OCI-LY1 (cell line): ENCODE measurements around the gene SPAST.
"Not testable (repeated sequence)": the region's sequence is repeated elsewhere in the genome, so short reads cannot be mapped to it uniquely, and the experiment has no call there.

ENCODE experiments used
- H2AFZ ChIP-seq: fragments of 200-600 bp; sonication (generic), shearing (Covaris generic); 2 replicates; pipeline ENCODE4 v1.6.0; 2014; ENCODE audit warnings: antibody characterized with exemption, mild to moderate bottlenecking, low read length
- H3F3A ChIP-seq: fragments of 200-600 bp; sonication (generic), shearing (Covaris generic); 2 replicates; pipeline ENCODE4 v1.6.0; 2014; ENCODE audit warnings: mild to moderate bottlenecking, antibody characterized with exemption, low read length, moderate library complexity; ENCODE audit not compliant: insufficient read depth
- H3K27ac ChIP-seq: fragments of 200-600 bp; sonication (generic); 2 replicates; pipeline ENCODE4 v1.5.1; 2014; ENCODE audit warnings: low read length, mixed run types, mild to moderate bottlenecking, low read depth; ENCODE audit not compliant: poor library complexity, severe bottlenecking
- H3K27me3 ChIP-seq: fragments of 200-600 bp; sonication (generic); 2 replicates; pipeline ENCODE4 v1.6.0; 2014; ENCODE audit warnings: antibody characterized with exemption, mild to moderate bottlenecking, low read length, moderate library complexity; ENCODE audit not compliant: insufficient read depth
- H3K36me3 ChIP-seq: fragments of 200-600 bp; sonication (generic); 2 replicates; pipeline ENCODE4 v1.6.1; 2014; ENCODE audit warnings: mild to moderate bottlenecking, antibody characterized with exemption, low read length, moderate library complexity, mixed read lengths; ENCODE audit not compliant: insufficient read depth
- H3K4me1 ChIP-seq: fragments of 200-600 bp; sonication (generic); 2 replicates; pipeline ENCODE4 v1.5.1; 2014; ENCODE audit warnings: mild to moderate bottlenecking, low read length, moderate library complexity; ENCODE audit not compliant: insufficient read depth, severe bottlenecking
- H3K4me2 ChIP-seq: fragments of 200-600 bp; sonication (generic), shearing (Covaris generic); 2 replicates; pipeline ENCODE4 v1.6.1; 2014; ENCODE audit warnings: low read length
- H3K4me3 ChIP-seq: fragments of 200-600 bp; sonication (generic); 2 replicates; pipeline ENCODE4 v1.5.1; 2014; ENCODE audit warnings: low read length, low read depth, mild to moderate bottlenecking, mixed read lengths; ENCODE audit not compliant: poor library complexity, severe bottlenecking
- H3K79me2 ChIP-seq: fragments of 200-600 bp; shearing (Covaris generic); 2 replicates; pipeline ENCODE4 v1.6.1; 2016; ENCODE audit warnings: mixed run types, low read length, mixed read lengths; ENCODE audit not compliant: insufficient read depth
- H3K9ac ChIP-seq: fragments of 200-600 bp; sonication (generic), shearing (Covaris generic); 2 replicates; pipeline ENCODE4 v1.6.1; 2014; ENCODE audit warnings: mild to moderate bottlenecking, low read length, mixed read lengths
- H3K9me2 ChIP-seq: fragments of 200-600 bp; sonication (generic), shearing (Covaris generic); 2 replicates; pipeline ENCODE4 v1.6.1; 2014; ENCODE audit warnings: low read depth, mild to moderate bottlenecking, low read length, mixed read lengths
- H3K9me3 ChIP-seq: fragments of 200-600 bp; shearing (Covaris generic); 2 replicates; pipeline ENCODE4 v1.6.1; 2014; ENCODE audit warnings: low read length, mixed read lengths
- H4K20me1 ChIP-seq: fragments of 200-600 bp; sonication (generic), shearing (Covaris generic); 2 replicates; pipeline ENCODE4 v1.6.0; 2016; ENCODE audit warnings: mild to moderate bottlenecking, low read length; ENCODE audit not compliant: insufficient read depth
- EZH2 ChIP-seq: fragments of 200-600 bp; sonication (generic), shearing (Covaris generic); IDR thresholded peaks from 2 replicates; pipeline ENCODE4 v1.8.0; 2017; ENCODE audit warnings: borderline replicate concordance, mixed run types, mild to moderate bottlenecking, antibody characterized with exemption, low read length, moderate library complexity, mixed read lengths
- TF ChIP-seq, protein P1 (sequence below): fragments of 200-600 bp; sonication (generic), shearing (Covaris generic); IDR thresholded peaks from 2 replicates; pipeline ENCODE4 v1.5.1; 2017; ENCODE audit warnings: mild to moderate bottlenecking, antibody characterized with exemption, low read length, moderate library complexity, mixed read lengths

Gene SPAST

DNA sequence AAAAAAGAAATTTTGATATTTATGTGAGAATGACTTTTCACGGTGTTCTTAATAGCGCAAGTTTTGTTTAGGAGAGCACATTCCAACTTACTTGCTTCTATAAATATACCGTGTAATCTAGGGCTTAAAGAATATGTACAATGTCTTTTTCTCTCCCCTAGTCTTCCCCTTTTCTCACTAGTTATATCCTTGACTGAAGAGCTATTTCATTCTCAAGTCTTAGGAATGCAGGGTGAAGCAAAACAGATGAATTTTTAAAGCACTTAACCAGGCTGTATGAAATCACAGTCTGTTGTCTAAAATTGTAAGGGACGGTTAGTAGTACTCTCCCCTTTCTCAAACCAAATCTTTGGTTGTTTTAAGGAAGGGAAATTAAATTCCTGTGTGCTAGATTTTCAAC lies 72.7 kb downstream of the SPAST start:
- Histone ChIP-seq H3K79me2 (no peaks in the 10 kb centered on the region; the same call in 1 of the 2 replicates), H3K27ac (no peak overlapping the region), H3K9me3 (no peaks in the 10 kb centered on the region), H3K27me3 (no peaks in the 10 kb centered on the region), H3K4me2 (no peak overlapping the region), H3K9me2 (no peaks in the 10 kb centered on the region), H2AFZ (no peak overlapping the region), H3K4me3 (no peak overlapping the region), H4K20me1 (no peaks in the 10 kb centered on the region), H3K36me3 (peaks cover 49% of the 10 kb centered on the region; the same call in 1 of the 2 replicates), H3F3A (no peaks in the 10 kb centered on the region; the same call in none of the 2 replicates), H3K9ac (no peak overlapping the region), H3K4me1 (no peaks in the 10 kb centered on the region)
- TF ChIP-seq, protein P1, sequence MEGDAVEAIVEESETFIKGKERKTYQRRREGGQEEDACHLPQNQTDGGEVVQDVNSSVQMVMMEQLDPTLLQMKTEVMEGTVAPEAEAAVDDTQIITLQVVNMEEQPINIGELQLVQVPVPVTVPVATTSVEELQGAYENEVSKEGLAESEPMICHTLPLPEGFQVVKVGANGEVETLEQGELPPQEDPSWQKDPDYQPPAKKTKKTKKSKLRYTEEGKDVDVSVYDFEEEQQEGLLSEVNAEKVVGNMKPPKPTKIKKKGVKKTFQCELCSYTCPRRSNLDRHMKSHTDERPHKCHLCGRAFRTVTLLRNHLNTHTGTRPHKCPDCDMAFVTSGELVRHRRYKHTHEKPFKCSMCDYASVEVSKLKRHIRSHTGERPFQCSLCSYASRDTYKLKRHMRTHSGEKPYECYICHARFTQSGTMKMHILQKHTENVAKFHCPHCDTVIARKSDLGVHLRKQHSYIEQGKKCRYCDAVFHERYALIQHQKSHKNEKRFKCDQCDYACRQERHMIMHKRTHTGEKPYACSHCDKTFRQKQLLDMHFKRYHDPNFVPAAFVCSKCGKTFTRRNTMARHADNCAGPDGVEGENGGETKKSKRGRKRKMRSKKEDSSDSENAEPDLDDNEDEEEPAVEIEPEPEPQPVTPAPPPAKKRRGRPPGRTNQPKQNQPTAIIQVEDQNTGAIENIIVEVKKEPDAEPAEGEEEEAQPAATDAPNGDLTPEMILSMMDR: no peak
- TF ChIP-seq EZH2: no peak

DNA sequence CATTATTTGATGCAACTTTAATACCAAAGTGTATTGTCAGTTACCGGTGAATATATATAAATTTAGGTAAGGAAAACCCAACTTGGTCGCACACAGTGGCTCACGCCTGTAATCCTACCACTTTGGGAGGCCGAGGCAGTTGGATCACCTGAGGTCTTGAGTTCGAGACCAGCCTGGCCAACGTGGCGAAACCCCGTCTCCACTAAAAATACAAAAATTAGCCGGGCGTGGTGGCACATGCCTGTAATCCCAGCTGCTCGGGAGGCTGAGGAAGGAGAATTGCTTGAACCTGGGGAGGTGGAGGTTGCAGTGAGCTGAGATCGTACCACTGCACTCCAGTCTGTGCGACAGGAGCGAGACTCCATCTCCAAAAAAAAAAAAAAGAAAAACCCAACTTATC lies 88.2 kb downstream of the SPAST start:
- H3K9me2 ChIP-seq, H3K79me2 ChIP-seq, H3K4me3 ChIP-seq, H4K20me1 ChIP-seq, H3K4me2 ChIP-seq, H3F3A ChIP-seq, H3K27ac ChIP-seq, H2AFZ ChIP-seq, H3K27me3 ChIP-seq, H3K9me3 ChIP-seq, H3K4me1 ChIP-seq, H3K9ac ChIP-seq: not testable (repeated sequence)
- peaks cover 46% of the 10 kb centered on the region for H3K36me3 ChIP-seq

DNA sequence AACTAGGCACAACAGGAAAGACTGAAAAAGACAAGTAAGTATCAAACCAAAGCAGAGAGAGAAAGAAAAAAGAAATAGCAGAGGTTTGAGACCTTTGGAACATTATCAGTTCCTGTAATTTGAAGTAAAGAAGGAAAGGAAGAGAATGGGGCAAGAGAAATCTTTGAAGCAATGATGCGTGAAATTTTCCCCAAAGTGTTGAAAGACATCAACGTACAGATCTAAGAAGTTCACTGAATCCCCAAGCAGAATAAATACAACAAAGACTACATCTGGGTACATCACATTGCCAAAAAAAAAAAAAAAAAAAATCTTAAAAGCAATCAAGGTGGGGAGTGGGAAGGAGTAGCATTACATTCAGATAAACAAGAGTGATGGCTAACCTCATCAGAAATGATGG lies 96.3 kb downstream of the SPAST start:
- H3K36me3 ChIP-seq: peaks cover 26% of the 10 kb centered on the region; the same call in 1 of the 2 replicates
- no peak overlapping the region for H2AFZ ChIP-seq
- 0 out of 2 replicates have a peak, but pooled peaks cover 4% of the 10 kb centered on the region for H3K79me2 ChIP-seq
- no peak for TF ChIP-seq EZH2
- TF ChIP-seq, protein P1: no peak
- 0 out of 2 replicates have a peak, but pooled peaks cover 3% of the 10 kb centered on the region for H3F3A ChIP-seq
- H3K9ac ChIP-seq: no peak overlapping the region
- no peak overlapping the region for H3K27ac ChIP-seq
- no peaks in the 10 kb centered on the region for H3K9me3 ChIP-seq
- no peaks in the 10 kb centered on the region for H4K20me1 ChIP-seq
- H3K27me3 ChIP-seq: no peaks in the 10 kb centered on the region
- H3K4me2 ChIP-seq: no peak overlapping the region
- H3K4me3 ChIP-seq: no peak overlapping the region
- H3K9me2 ChIP-seq: no peaks in the 10 kb centered on the region; the same call in 1 of the 2 replicates
- peaks cover 6% of the 10 kb centered on the region for H3K4me1 ChIP-seq

DNA sequence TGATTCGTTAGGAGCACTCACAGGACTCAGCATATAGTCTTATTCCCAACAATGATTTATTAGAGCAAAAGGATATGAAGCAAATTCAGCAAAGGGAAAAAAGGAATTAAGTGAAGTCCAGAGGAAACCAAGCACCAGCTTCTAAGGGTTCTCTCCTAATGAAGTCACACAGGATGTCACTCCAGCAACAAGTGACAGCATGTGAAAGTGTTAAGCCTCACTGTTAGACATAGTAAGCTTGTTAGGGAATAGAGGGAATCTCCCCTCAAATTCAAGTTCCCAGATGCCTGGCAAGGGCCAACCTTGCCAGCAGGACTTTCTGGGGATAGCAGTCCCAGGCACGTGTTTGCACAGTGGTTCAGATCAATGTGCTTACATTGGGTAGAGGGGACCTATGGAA lies 97.9 kb downstream of the SPAST start:
- Histone ChIP-seq H3K79me2 (peaks cover 9% of the 10 kb centered on the region), H3K27me3 (no peaks in the 10 kb centered on the region), H3K4me3 (no peak overlapping the region), H3K9me3 (no peaks in the 10 kb centered on the region), H3K9me2 (no peaks in the 10 kb centered on the region), H3K4me2 (no peak overlapping the region), H3K27ac (no peak overlapping the region), H3K4me1 (peaks cover 8% of the 10 kb centered on the region), H2AFZ (no peak overlapping the region), H3K9ac (no peak overlapping the region), H3K36me3 (peaks cover 12% of the 10 kb centered on the region; the same call in 1 of the 2 replicates), H4K20me1 (no peaks in the 10 kb centered on the region), H3F3A (0 out of 2 replicates have a peak, but pooled peaks cover 3% of the 10 kb centered on the region)
- TF ChIP-seq, protein P1: no peak
- no peak for TF ChIP-seq EZH2

DNA sequence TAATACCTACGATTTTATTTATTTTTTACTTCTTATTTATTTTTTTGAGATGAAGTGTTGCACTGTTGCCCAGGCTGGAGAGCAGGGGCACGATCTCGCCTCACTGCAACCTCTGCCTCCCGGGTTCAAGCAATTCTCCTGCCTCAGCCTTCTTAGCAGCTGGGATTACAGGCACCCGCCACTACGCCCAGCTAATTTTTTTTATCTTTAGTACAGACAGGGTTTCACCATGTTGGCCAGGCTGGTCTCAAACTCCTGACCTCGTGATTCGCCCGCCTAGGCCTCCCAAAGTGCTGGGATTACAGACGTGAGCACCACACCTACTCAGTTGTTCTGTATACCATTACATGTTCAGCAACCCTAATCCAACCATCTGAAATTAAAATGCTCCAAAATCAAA lies 100.9 kb downstream of the SPAST start:
- Histone ChIP-seq H3K4me3 (peak overlapping the region; percentile 73), H3K9ac (peak overlapping the region; percentile 77; the same call in 1 of the 2 replicates), H3K4me1 (peaks cover 33% of the 10 kb centered on the region), H3K4me2 (peak overlapping the region; percentile 81), H3K79me2 (peaks cover 18% of the 10 kb centered on the region)
- H3K27me3 ChIP-seq, H3K9me3 ChIP-seq, H3F3A ChIP-seq, H4K20me1 ChIP-seq, H2AFZ ChIP-seq, H3K36me3 ChIP-seq, H3K27ac ChIP-seq, H3K9me2 ChIP-seq: not testable (repeated sequence)
